Measurements from ENCODE around the gene STK17A.
"Not testable (repeated sequence)": the region's sequence is repeated elsewhere in the genome, so short reads cannot be mapped to it uniquely, and the experiment has no call there.

- not testable (repeated sequence) for TF ChIP-seq REST (IDR thresholded peaks at IDR 0.05; ENCODE audit: borderline replicate concordance); CTCF (IDR thresholded peaks at IDR 0.05; ENCODE audit: poor library complexity, severe bottlenecking); SMC3 (conservative IDR thresholded peaks at IDR 0.05; ENCODE audit: poor library complexity); TAF1 (IDR thresholded peaks at IDR 0.05; ENCODE audit: low read depth); EZH2 (IDR thresholded peaks at IDR 0.05; ENCODE audit: borderline replicate concordance, insufficient read depth, low read length, poor library complexity, severe bottlenecking); MXI1 (conservative IDR thresholded peaks at IDR 0.05; ENCODE audit: poor library complexity, severe bottlenecking); EP300 (conservative IDR thresholded peaks at IDR 0.05; ENCODE audit: poor library complexity, severe bottlenecking); POLR2AphosphoS5 (IDR thresholded peaks at IDR 0.05); RAD21 (conservative IDR thresholded peaks at IDR 0.05)
Measured at GRCh38 chr7:43596426-43596825, 13.5 kb downstream of the STK17A start.
